Measurements from ENCODE around the gene PEX5L.

PEX5L gene

DNA sequence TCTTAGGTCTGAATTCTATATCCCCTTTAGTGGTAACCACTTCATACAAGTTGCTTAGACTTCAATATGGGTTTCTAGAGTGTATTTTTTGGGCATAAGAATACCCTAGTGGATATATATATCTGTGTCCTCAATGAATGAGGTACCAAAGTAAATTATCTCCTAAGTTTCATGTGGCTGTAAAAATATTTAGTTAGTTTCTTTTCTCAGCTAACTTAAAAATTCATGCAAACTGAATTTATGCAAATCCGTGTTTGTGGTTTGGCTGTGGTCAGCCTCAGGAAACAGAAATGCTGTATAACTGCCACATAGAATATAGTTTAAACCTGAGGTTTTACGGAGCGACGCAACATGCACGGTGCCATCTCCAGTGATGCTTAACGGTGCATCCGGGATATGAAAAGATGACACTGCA is 80.3 kb downstream of the PEX5L start:
- DNase-seq = no peak

DNA sequence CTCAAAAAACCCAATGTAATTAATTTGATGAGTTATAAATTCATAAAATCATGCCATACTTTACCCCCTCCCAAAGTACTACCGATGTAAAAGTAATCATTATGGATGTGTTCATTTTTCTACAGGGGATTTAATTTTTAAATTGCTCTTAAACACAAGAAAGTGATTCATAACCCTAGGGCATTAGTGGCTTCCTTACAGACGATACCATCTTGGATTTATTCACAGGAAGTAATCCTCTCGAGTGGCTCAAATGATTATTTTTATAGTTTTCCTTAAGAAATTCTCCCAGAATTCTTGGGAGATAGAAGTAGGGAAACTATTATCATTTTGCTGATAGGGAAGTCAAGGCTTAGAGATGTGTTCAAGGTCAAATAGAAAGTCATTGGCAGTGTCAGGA is 80.9 kb downstream of the PEX5L start:
- no peak for DNase-seq

DNA sequence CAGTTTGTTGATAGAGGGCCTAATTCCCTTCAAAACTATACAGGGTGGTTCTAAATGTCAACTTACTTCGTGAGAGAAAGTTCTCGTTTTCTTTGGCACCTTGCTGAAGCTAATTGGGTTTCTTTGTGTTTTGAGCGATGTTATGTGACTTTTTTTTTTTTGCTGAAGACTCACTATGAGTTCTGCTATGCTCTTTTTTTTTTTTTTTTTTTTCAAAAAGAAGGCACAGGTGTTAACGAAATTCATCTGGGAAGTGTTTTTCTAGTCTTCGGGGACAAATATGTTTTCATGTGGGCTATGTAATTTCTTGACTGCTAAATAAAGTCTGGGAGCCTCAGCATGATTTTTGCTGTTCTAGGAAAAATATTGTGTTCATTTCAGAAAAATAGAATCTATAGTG is 81.5 kb downstream of the PEX5L start:
- DNase-seq = no peak

DNA sequence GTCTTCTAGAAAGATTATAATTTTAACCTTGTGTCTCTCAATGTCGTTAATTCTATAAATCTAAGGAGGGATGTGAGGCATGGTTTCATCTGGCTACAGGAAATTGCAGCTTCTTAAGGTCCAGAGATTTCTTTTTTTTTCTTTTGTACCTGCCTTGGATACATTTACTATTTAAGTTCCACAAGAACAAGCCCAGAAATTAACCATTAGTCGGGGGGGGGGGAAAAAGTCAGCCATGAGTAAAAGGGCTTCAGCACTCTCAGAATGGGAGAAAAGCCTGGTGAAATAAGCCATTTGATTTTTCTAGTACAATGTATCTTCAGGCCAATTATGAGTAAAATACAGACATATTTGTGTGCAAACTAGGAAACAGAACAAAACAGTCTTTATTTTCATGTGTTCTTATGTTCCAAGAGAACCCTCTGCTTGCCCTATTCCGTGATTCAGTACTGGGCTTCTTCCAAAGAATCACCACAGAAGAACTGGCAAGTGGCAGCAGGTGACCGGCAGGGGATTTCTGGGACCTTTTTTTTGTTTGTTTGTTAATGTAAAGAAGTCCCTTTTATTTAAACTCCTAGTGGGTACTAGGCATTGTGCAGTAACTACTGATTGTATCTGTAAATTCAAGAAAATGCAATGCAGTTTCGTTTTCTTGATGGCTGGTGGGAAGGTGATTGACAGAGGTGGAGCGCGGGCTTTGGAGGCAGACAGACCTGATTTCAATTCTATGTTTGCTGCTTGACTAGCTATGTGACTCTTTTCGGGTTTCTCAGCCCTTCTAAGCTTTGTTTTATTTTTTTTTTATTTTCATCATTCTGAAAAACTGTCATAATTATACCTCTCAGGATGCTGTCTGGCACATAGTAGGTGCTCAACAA is 82.5 kb downstream of the PEX5L start:
- DNase-seq = peak in 2 of 56 donors; percentile 26 to 47

DNA sequence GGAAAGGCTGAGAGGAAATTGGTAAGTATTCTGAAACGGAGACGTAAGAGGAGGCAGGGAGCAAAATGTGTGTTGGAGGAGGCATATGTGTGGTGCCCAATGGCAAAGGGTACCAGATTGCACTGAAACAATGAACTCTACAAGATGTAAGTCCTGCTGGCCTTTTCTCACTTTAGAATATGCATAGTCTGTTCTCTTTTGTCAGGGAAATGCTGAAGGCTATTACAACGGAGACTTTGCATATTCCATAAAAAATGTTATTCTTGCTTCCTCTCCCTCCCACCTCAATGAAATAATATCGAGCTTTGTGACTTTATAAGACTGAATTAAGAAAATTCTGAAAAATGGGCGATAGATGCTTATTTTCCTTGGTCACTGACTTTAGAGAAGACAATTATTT is 85.9 kb downstream of the PEX5L start:
- DNase-seq = no peak

DNA sequence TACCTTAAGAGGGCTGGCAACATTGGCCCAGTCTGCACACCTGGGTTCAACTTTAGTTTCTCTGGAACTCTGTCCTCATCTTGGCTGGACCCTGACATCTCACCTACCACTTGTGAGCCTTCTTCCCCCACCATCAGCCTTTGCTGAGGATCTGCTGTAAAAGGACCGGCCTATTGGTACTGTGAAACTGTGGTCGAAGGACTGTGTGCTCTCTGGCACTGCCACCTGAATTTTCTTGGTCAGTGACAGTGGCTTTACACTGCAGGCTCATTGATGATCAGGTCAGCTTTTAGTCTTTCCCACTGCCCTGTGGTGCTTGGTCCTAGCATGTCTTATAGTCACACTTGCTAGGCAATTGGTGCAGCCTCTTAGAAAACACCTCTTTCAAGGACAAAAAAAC is 86.9 kb downstream of the PEX5L start:
- DNase-seq = no peak

DNA sequence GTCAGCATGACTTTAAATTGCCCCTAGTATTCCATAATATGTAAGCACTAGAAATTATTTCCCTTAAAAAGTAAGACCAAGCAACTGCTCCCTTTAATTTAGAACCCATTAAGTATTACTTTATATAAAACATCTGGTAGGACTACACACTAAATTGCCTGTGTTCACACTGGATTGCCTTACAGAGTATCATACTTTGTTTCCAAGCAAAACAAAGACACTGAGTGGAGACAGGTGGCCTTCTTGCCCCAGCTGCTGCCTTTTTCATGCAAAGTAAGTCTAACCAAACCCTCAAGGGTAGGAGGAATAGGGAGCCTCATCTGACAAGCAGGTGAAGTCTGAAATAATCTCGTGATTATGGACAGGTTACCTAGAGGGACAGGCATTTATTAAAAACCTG is 87.3 kb downstream of the PEX5L start:
- no peak for DNase-seq

DNA sequence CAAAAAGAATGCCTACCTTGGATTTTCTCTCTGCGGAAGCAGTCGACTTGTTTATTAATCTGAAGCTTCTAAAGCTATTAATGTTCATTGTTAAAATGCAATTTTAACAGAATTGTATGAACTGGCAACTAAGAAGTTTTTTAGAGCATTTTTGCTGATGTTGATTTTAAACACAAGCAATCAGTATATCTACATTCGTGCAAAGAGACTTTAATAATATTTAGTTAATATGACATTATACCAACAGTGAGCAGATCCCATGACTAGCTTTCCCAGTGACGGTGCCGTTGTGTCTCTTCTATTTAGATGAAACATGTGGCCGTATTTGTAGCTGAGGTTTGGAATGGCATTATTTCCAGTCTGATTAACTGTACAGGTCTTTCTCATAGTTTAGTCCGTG is 88.0 kb downstream of the PEX5L start:
- no peak for DNase-seq

DNA sequence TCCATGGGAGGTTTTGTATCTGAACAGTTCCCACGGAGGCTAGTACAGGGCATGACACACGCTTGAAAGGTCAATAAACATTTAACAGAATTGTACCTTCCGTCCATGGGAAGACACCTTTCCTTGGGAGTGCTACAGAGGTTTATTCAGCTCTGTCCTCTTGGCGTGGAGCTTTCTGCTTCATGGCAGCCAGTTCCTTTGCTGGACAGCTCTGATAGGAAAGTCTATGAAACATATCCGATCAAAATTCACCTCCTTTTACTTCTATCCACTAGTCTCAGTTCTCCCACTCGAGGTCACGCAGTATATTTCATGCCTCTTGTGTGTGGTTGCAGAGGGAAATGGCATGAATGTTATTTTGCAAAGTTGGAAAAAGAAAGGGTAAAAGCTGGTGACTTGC is 91.2 kb downstream of the PEX5L start:
- no peak for DNase-seq

DNA sequence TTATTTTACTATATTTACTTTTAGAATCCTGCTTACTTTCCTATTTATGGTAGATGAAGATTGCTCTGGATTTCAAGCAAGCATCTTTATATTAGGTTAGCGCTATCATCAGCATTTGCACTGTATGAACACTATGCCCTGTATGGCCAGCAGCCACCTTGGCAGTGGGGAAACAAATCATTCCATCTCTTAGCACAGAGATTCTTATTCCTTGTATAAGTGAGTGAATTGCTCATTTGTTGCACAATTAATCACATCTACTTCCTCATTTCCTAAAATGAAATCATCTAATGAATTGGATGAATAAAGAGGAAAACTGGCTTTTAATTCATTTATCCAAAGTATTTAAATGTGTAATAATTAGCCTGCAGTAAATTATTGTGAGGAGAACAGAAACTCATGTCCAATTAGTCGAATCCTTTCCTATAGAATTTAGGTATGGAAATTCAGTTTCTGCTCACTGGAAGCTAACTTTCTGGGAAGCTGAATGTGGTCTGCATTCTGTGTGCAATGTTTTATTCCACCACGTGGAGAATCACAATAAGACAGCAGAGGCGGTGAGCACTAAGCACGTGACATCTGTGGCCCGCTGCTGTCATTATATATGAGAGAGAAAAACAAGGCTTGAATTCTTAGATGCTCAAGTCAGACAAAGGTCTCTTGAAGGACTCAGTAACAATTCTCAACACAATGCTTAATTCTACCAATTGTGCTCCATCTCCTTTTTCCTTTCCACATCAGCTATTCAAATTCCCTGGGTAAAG is 93.4 kb downstream of the PEX5L start:
- peak in 43 of 56 donors; percentile 2 to 69 (median 42) for DNase-seq

DNA sequence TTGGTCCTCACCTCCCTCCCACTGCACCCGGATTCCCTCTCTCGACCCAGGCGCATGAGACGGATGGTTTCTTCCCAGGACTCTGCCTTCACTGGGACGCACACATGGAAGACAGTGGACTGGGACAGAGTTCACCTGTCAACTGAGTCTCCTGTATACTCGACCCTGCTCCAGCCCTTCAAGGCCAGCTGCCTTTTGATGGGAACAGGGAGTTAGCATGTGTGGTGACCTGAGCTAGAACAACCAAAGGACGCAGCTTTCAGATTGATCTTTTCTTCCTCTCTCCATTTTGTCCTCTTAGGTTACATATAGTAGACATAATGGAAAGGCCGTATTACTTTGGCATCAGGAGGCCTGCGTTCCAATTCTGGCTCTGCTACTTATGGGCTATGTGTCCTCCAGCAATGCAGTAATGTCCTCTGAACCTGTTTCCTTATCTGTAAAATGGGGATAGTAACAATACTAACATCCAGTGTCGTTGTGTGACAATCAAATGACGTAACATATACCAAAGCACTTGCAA is 94.1 kb downstream of the PEX5L start:
- no peak for DNase-seq

DNA sequence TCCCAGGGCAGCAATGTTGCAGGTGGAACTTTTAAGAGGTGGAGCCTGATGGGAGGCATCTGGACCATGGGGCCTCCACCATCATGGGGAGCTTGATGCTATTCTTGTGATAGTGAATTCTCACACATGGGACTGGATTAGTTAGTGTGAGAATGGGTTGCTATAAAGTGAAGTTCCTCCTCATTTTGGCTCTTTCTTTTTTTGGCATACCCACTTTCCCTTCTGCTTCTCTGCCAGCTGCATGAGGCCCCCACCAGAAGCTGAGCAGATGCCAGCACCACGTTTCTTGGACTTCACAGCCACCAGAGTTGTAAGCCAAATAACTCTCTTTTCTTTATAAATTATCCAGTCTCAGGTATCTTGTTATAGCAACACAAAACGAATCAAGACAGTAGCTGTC is 101.0 kb downstream of the PEX5L start:
- DNase-seq = no peak

DNA sequence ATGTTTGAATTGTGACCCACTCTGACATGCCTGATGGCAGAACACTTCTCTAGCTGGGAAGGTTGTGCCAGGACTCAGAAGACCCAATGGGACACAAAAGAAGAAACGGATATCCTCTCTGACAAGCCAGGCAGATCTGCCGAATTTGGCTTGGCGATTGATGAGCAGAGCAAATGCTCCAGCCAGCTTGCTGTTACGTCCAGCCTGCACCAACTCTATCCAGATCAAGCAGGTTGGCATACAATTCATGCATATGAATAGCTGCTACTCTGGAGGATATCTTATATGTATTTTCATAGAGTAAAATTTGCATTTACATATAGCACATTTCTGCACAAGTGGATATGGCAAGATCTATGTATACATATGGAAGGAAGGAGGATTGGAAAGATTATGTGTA is 102.8 kb downstream of the PEX5L start:
- DNase-seq = peak in 1 of 56 donors; percentile 33

DNA sequence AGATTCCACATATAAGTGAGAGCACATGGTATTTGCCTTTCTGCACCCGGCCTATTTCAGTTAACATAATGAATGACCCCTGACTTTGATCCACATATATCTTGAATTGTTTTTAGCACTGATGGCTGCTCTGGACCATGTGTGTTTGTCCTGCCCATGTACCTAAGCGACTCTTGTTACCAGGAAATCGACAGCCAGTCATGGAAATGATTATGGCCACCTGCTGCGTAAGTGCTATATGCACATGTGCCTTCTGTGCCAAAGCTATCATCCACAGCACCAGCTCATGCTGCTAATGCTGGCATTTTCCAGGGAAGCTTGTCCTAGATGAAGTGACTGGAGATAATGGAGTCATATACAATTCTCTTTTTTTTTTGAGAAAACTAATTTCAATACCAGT is 103.7 kb downstream of the PEX5L start:
- DNase-seq = no peak

DNA sequence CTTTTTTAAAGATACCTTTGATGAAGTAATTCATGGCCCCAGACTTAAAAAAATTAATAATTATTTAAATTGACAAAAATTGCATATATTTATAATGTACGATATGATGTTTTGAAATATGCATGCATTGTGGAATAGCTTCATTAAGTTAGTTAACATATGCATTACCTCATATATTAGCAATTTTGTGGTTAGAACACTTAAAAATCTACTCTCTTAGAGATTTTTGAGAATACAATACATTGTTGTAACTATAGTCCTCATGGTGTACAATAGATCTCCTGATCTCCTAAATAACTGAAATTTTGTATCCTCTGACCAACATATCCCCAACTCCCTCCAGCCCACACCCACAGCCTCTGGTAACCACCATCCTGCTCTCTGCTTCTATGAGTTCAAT is 104.1 kb downstream of the PEX5L start:
- DNase-seq = no peak

DNA sequence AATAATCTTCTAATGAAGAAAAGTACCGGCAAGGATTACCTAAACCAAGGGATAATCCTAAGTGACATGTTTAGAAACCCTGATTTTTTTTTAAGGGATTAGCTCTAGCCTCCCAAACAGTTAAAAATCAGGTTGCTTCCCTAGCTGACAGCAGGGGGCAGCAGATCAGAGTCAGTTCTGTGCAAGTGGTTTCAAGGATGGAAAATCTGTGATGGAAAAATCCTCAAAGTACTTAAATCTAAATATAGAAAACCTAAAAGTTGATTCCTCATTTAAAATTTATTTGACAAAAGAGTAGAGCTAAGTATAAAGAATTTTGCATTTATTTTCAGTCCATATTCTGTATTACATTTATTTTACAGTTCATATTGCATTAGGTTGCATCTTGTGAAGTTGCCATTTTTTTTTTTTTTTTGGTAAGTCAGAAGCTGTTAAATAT is 107.6 kb downstream of the PEX5L start:
- DNase-seq = peak in 36 of 56 donors; percentile 8 to 81 (median 36)

DNA sequence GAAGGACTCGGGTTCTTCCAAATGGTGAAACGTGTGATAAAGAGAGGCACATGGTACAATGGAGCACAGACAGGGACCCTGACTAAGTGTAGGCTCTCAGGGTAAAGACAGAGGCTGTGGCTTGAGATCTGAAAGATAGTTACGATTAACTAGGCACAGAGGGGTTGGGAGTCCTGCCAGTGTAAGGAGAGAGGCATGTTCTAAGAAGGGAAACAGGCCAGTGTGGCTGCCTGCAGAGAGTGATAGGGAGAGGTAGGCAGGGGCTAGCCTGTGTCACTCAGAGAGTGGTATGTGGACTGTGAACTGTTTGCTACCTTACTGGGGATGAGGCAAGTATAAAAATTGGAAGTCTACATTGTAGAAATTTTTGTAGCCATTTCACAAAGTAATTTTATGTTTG is 109.5 kb downstream of the PEX5L start:
- DNase-seq = no peak

DNA sequence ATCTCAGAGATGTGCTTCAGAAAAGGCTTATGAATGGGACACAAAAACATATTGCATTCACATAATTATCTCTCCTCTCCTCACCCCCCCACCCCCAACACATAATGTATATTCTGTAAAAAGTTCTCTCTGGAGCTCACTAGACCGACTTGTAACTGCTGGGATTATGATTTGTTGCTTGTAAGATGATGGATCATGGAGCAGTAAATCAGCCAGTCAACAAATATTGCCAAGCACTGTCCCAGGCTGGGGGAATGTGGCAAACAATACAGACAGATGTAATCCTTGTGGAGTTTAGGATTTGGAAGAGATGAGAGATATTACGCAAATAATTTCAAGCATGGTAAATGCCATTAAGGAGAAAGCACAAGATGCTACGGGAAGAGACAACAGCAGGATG is 114.8 kb downstream of the PEX5L start:
- DNase-seq = no peak

DNA sequence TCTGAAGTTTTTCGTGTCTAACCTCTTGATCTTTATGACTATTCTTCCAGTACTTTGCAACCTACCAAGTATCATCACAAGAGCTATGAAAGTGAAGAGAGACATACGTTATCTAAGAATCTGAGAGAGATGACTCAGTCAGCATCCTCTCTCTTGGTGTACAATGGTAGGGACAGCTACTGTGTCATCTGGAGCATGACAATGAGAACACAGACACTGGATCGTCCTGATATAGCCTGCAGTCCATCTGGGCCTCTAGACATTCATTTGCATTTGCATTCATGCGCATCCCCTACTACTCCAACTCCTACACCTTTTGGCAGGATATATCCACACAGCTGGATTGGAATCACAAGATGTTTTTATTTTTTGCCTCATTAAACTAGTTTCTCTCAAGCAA is 115.2 kb downstream of the PEX5L start:
- DNase-seq = peak in 19 of 56 donors; percentile 4 to 54 (median 24)

DNA sequence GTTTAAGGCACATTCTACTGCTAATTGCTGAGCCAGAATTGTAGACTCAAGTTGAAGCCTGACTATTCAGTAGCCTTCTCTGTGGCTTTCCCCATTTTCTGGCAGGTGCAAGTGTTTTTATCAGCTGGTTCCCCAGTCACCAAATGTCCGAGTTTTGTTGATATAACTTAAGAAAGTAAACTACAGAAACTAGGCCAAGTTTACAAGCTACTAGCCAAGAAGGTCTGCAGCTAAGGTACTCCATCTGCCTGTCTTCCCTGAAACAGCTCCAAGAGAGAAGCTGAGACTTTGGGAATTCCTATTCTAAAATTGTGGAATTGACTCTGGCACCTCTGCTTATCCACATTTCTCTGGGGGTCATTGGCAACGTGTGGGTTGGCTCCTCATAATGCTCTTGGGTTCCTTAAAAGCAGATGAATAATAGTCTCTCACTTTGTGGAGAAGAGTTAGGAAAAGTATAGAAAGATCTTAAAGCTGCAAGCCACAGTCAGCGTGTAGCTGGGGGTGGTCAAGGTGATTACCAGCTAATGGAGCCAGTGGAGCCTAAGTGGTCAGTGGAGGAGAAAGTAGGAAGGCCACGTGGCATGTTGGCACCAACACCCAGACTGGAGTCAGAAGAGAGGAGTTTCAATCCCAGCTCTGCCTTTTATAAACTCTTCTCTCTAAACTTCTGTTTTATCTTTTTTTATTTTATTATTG is 128.8 kb downstream of the PEX5L start:
- DNase-seq = no peak

DNA sequence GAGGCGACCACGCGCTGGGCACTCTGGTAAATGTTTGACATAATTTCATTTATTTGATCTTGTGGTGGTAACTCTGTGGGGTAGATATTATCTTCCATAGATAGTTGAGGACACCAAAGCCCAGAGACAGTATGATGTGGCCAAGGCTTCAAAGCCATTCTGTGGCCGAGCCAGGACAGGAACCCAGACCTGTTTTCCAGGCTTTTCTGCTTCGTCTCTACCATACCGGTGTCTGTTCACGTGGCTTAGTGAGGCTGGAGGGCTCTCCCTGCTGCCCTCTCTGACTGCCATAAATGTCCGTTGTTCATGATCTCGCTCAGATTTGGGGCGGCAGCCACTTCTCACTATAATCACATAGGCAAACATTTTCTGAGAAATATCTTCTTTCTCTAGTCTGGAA is 134.7 kb downstream of the PEX5L start:
- DNase-seq = no peak

DNA sequence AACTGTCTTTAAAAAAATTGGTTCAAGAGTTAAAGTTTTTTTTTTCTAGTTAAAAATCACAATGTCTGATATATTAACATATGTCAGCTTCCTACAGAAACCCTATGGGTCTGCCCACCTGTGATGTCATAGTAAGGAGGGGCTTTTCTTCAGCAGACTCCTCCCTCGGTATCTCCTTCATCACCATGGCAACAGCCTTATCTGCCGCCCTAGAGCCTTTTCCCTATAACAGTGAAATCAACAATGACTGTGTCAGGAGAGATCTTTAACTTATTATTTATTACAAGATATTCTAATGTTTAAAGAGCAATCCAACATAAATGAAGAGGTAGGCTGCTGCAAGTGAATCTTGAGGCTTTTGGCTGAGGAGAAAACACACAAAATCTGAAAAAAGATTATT is 138.7 kb downstream of the PEX5L start:
- no peak for DNase-seq
